Measurements from ENCODE around the gene ITGB6.
"Not testable (repeated sequence)": the region's sequence is repeated elsewhere in the genome, so short reads cannot be mapped to it uniquely, and the experiment has no call there.

The ITGB6 gene

DNA sequence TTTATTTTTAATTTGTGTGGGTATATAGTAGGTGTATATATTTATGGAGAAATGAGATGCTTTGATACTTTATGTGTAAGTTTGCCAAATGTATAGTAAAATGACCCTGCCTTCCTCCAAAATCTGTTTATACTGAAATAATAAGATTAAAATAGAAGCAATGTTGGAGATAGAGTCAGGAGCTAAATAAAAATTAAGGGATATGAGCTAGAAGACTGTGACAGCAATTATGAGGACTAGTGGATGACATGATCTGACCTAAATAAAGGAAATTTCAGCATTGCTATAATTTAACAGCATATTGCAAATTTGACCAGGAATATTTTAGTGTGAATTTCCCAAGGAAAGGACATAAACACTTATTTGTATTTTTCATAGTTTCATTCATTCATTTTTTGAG is 60.7 kb downstream of the ITGB6 start:
- DNase-seq = no peak

DNA sequence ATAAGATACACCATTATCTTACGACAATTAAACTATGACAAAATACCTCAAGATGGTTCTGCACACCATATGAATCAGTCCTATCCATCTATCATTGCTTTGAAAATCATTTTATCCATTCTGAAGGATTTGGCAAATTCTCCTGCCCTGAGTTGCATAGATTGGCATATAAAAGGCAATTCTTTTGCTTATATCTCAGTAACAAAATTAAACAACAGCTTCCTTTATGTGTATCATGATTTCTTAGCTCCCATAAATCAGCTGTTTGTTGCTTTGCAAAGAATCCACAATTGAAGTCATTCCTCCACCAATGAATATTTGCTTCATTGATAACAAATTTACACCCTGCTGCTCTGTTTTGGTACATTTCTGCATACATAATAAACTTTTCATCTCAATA is 61.7 kb downstream of the ITGB6 start:
- no peak for DNase-seq

DNA sequence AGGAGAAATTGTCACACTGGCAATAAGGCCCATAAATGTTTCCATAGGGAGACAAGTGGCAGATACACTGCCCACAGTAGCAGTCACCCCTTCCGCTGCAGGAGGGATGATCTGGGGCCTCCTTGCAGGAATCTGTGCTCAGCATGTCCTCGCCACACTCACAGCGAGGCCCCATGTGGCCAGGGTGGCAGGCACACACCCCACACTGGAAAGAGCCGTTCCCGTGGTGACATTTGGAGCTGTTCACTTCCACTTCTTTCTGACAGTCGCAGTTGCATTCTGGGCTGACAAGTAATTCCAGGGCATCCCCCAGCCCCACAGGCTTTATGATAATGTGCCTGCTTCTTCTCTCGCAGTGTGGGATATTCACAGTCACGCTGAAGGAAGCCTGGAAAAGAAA is 62.6 kb downstream of the ITGB6 start:
- DNase-seq = no peak

DNA sequence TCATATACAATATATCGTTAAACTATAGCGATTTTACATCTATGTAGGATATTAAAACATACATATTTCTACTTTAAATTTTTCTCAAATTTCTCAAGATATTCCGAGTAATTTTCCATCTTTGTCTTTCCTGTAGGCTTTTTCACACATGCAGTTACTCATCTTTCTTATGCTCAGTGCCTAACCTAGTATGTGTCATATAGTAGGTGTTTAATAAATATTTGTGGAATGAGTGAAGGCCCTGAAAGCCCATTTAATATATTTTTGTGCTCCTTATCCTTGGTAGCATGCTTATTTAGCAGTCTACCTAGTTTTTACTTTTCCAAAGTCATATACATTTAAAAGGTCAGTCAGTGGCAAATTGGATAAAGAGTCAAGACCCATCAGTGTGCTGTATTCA is 67.3 kb downstream of the ITGB6 start:
- DNase-seq = no peak

DNA sequence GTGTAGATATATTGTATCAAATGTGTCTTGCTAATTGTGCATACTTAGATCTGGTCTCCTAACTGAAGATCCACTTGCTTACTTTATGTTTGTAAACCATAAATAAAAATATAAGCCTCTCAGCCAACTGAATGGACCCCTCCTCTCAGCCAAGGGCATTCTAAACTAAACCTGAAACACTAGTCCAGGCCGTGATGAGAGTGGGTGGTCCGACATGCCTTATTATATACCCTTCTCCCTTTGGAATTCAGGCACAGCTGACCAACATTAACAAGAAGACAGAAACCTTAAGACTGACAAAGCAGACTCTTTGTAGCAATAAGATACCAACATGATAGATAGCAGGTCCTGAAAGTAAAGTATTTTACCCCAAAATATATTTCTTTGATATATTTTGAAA is 73.3 kb downstream of the ITGB6 start:
- DNase-seq = no peak

DNA sequence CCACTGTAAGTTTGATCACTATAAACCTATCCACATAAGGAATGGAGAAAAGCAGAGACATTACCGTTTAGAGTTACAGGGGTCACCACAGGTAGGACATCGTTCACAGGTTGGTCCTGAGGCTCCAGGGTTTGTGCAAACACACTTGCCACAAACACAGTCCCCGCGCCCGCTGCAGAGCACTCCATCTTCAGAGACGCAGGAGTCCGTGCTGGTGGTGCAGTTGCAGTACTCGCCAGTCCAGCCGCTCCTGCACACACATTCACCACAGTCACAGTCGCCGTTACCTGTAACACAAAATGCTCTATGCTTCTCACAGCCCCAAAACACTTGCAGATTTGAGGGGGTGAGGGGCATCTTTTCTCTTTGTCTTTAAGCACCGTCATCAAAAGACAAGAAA is 73.8 kb downstream of the ITGB6 start:
- no peak for DNase-seq

DNA sequence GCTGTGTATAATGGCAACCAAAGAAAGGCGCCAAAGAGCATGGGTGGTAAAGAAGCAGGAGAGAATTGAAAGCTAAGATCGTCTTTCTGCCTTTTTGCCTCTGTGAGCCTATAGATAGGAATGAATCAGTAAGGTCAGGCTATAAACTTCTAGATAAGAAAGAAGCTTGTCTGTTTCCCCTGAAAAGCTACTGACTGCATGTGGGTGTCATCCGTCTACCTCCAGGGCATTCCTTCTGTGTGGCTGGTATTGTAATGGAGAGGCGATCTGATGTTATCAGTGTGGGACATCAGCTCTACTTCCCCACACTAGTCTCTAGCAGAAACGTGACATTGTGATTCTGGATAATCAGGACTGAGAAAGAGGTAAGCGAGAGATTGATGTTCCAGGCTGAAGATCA is 74.2 kb downstream of the ITGB6 start:
- DNase-seq = no peak

DNA sequence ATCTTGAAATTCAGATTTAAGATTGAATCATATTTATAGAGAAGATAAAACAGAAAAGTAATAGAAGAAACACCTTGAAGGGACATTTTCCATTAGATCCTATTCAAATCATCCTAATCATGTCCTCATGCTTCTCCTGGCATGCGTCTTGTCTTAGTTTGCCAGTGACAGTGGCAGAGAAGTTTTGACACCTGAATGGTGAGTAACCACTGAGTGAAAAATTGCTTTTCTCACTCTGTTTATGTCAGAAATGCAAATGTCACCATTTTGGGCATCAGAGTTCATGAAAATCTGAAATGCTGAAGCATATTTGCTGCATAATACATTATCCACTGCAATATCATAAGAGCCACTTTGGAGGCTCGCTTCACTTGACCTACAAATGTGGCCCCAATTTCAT is 74.7 kb downstream of the ITGB6 start:
- no peak for DNase-seq

DNA sequence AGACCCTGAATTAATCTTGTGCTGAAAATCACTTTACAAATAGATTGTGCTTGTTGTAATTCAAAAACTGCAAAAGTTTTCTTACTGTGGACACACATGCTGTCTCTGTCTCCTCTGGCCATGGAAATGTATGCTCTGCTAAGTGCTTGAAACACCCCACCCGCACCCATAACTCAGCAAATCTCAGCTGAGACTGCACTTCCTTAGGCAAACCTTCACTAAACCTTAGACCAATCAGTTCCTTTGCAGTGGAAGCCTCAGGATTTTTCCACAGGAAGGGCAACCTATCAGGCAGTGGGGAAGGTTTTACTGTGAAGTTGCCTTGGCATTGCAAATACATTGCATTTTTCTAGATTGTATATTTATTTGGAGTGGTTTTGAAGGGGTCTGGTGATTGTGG is 75.5 kb downstream of the ITGB6 start:
- no peak for DNase-seq

DNA sequence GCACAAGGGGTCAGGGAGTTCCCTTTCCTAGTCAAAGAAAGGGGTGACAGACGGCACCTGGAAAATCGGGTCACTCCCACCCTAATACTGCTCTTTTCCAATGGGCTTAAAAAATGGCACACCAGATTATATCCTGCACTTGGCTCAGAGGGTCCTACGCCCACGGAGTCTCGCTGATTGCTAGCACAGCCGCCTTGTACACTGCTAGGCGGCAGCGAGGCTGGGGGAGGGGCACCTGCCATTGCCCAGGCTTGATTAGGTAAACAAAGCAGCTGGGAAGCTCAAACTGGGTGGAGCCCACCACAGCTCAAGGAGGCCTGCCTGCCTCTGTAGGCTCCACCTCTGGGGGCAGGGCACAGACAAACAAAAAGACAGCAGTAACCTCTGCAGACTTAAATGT is 85.4 kb downstream of the ITGB6 start:
- not testable (repeated sequence) for DNase-seq

DNA sequence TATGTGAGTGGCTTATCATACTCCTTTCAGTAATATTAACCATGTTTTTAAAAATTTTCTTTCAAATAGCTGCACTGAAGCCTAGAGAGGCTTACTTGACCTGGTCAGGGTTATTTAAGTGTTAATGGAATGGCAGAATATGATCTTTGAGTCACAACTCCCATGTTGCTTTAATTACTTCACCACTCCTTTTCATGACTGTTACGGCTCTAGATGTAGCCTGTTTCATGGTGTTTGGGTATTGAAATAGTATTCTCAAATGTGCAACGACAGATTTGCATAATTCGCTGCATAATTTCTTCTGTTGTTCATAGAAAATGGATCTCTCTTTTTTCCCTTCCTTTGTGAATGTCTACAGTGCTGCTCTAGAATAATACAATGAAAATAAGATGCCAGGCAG is 86.1 kb downstream of the ITGB6 start:
- DNase-seq = no peak

DNA sequence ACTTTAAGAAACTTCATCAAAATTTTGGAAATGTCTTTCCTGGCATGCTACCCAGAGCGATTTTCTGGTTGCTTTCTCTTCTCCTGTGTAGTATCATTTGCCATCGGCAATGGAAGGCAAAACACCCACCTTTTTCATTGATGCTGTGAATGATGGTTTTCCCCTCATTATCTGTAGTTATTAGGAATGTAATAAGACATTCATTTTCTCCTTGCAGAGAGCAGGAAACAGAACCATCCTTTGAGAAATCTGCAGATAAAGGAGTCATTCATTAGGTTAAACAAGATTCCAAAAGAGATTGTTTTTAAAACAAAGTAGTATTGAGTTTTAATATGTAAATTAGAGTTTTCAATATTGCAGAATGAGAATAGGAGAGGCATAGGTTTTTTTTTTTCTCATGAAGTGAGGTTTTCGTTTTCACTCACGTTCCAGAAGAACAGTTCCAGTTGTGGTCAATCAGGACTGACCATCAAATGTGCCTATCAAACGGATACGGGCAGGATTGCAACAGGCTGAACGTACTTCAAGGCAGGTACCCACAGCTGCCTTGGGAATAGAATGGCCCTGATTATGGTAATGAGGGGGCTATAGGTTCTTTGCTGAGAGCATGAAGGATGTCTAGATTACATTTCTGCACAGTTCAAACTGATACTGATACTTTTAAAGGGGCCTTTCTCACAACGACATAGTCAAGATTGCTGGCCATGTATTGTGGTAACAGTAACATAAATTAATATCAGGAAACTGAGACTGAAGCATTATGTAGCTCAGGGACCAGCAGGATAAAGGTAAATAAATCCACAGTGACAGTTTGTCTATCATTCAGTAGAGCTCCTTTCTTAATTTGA is 87.9 kb downstream of the ITGB6 start:
- DNase-seq = no peak

DNA sequence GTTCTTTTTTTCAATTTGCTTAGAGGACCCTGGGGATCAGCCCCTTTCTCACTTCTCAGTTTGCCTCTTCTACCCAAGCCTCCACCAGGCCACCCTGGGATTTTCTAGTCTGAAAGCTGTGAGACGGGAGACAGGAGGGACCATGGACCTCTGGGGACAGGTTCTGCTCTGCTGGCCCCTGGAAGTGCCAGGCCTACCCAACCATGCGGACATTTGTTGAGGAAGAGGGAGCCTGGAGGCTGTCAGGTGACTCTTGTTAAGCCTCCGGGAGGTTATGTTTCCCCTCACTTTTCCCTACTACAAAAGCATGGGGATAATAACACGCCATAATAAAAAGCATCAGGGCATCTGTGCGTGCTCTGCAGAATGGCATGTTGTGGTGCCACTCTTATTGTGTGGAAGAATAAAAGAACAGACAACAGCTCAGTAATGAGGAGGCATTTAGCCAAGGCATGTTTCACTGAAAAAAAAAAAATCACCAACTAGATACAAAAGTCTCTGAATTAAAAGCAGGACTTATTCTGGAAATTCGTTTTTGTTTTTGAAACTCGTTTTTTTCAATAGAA is 89.3 kb downstream of the ITGB6 start:
- DNase-seq = no peak

DNA sequence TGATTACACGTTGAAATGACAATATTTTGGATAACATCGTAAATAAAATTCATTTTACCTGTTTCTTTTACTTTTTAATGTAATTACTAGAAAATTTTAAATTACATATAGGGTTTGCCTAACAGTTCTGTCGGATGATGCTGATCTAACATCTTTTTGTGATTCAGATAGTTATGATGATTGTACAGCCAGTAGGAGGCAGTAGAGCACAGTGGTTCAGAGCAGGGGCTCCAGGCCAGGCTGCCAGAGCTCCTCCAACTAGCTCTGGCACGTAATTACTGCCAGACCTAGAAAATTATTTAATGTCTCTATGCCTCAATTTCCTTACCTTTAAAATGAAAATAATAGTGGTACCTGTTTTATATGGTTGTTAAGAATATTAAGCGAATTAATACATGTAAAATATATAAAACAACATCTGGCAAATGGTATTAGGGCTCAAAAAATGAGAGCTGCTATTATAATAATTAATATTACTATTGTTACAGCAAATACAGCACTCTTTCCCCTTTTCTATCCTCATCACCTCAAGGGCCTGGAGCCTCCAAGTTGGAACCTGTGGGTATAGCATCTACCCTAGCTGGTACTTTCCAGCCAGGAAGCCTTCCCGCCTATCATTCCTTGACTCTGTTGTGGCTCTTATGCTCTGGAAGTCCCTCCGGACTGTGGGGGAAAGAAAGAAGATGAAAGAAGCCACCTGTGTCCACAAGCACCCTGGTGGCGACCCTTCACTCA is 90.0 kb downstream of the ITGB6 start:
- DNase-seq = peak; percentile 9

DNA sequence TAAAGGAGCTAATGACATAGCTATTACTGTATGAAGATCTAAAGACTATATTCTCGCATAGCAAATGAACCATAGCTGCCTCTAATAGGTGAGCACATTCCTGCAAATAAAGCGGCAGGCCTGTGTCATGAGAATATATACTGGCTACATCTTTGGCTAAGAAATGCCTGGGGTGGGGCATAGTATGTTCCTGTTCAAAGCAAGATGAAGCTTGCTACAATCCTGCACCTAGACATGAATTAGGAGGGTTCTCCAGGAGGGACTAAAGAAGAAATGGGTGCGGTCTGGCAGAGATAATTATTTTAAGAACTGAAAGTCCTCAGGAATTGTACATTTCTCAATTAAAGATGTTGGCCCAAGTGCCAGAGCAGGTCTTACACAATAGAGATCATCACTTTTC is 90.8 kb downstream of the ITGB6 start:
- no peak for DNase-seq

DNA sequence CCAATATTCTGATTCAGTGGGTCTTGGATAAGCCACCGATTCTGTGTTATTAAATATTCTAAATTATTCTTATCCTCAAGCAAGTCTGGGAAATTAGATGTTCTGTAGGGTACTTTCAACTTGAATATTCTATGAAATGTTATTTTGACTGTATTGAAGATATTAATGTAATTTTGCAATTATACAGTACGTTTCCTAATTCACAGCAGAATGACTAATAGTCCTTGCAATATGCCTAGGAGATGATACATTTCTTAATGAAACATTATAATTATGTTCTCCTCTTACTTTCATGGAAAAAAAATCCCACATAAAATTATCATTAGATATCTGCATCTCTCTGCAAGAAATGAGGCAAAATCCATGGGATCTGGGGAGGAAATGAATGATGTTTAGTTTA is 91.4 kb downstream of the ITGB6 start:
- no peak for DNase-seq

DNA sequence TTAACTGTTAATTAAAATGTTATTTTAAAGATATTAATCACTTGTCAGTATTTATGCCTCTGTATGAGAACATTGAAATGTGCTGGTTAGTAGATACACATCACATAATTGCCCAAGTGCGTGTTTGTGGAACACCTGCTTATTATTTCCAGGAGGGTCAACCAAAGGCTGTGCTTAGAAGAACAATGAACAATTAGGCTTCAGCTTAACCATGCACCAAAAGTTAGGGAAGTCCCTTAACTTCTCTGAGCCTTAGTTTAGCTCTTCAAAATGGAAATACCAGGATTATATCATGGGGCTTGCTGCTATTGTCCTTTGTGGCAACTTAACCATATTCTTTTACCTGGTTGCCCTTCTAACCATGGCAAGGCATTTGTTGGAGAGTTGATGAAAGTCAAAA is 94.7 kb downstream of the ITGB6 start:
- no peak for DNase-seq

DNA sequence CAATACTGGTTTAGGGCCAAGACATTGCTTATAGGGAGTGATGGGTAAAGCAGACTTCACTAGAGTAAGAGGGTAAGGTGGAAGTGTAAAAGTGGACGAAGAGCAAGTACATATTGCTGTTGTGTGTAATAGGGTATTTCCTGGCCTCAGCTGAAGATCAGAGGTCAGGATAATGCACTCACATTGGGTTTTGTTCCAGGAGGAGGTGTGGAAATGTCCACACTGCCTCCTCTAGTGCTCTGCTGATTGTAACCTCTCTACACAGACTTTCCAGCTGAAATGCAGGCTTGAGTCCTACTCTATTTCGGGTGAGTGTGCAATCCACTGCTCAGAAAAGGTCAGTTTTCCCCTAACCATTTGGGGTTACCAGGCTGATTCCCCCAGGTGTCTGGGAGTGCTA is 96.0 kb downstream of the ITGB6 start:
- DNase-seq = no peak

DNA sequence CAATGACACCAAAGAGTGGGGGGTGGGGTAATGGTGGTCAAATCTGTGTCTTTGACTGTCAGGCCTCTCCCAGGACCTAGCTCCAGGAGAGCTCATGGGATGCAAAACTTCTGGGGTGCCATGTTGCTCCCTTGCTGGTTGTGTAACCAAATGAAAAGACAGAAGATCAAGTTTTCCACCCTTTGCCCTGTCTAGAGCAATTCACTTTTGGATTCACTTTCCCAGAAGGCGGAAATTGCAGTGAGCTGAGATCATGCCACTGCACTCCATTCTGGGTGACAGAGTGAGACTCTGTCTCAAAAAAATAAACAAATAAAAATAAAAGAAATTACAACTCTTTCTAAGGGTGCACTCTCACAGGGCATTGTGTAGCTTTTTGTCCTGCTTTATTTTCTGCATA is 102.7 kb downstream of the ITGB6 start:
- DNase-seq = no peak

DNA sequence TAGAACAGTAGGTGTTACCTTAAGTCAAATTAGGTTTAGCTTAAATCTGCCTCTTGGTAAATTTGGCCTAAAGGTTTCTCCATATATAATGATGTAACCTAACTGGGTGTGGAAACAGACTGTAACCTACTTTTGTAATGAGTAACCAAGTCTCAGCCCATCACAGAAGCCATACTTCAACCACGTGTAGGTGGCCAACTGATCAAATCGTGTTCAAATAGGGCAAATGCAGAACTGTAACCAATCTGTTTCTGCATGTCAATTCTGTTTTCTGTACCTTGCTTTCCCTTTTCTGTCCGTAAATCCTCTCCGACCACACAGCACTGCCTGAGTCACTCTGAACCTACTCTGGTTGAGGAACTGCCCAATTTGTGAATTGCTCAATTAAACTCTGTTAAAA is 103.7 kb downstream of the ITGB6 start:
- no peak for DNase-seq

DNA sequence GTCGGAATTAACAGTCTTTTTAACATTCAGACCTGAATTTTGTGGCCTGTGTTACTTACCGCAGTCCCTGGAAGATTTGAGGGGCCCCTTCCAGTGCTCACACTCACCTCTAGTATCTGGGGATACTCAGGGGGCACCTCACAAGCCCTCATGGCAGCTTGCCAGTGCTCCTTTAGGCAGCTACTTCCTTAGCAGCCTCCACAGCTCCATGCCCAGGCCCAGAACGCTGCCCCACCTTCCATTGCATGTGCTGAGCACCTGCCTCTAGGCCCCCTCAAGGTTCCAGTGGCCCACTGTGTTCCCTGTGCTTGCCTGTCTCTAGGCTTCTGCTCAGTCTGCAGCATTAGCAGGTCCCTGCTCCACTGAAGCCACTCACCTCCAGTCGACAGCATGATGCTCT is 107.6 kb downstream of the ITGB6 start:
- DNase-seq = no peak

DNA sequence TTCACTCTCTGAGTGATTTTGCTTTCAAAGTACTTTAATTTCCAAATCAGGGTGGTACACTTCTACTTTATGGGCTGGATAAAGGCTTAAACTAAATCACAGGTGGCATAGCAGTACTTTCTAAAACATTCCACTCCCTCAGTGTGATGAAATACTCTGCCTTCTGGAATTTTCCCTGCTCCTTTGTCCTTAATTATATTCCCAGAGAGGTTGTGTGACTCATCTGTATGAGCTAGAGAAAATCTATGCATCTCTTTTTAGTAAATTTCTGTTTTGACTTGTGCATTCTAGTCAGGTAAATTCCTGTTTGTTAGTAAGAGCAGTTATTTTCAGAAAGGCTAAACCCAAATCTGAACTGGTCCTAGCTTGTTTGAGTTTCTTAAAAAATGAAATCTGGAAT is 108.7 kb downstream of the ITGB6 start:
- DNase-seq = no peak

DNA sequence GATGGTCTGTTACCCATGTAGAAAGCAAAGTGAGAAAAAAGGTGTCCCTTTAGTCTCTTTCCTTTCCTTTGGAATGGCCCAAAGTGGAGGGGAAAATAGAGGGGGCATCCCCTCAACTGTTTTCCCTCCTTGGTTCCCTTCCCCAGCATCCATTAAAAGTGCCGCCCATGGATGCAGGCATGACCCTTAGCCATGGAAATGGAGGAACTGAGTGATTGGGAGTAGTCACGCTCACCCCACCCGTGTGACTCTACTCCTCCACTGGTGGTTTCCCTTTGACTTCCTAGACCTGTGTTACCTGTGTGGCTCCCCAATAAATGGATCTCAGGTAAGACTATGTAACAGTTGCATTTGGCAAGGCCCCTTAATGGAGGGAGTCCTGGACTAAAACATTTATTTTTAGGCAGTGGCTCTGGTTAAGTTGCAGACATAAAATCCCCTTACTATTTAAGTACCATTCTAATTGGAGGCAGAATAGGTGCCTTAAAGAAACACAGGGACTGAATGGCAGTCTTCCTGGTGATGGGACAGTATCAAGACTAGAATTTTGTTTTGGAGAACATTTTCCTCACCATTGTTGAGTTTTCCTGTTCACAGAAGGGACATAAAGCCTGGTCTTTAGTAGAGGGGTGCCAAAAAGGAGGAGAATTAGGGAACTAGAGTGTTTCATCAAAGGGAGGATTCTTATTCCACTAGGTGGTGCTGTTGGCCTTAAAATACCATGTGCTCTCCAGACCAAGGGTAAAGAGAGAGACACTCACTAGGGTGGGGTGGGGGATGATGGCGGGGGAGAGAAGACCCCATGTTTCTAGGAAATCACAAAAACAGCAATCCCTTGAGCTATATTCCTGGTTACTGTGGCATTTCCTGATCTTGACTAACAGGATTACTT is 112.0 kb downstream of the ITGB6 start:
- DNase-seq = no peak
